Liver (tissue), 9 donors: Measurements from ENCODE around the gene CCDC9B. TPM values are rescaled to one million over a fixed set of nuclear protein-coding genes. Genes with fewer than 3 reads are reported as not detected.

Experiments
- DNase-seq: peaks from one replicate; pipeline ENCODE4 v3.0.0-alpha.2; 2017; ENCODE audit warnings: low spot score
- H3K27ac ChIP-seq, 2 donors: one replicate each; pipeline ENCODE4 v1.7.0; 2013; ENCODE audit warnings: inconsistent platforms in 2 of 2, low read length in 2 of 2, control low read depth in 1 of 2, low read depth in 1 of 2, mild to moderate bottlenecking in 1 of 2
- H3K27me3 ChIP-seq, 4 donors: one replicate each; pipeline versions ENCODE4 v1.6.1 to v1.7.0; 2013; ENCODE audit warnings: low read length in 3 of 4, inconsistent platforms in 1 of 4, mild to moderate bottlenecking in 1 of 4, moderate library complexity in 1 of 4; ENCODE audit not compliant: control insufficient read depth in 4 of 4, insufficient read depth in 4 of 4
- H3K36me3 ChIP-seq, 4 donors: one replicate each; pipeline versions ENCODE4 v1.6.1 to v1.7.0; 2013; ENCODE audit warnings: low read length in 3 of 4, mild to moderate bottlenecking in 3 of 4, low read depth in 1 of 4, moderate library complexity in 1 of 4; ENCODE audit not compliant: control insufficient read depth in 4 of 4, insufficient read depth in 3 of 4
- H3K4me1 ChIP-seq, 4 donors: one replicate each; pipeline versions ENCODE4 v1.6.1 to v1.7.0; 2013; ENCODE audit warnings: low read length in 3 of 4, mild to moderate bottlenecking in 3 of 4, moderate library complexity in 1 of 4; ENCODE audit not compliant: control insufficient read depth in 4 of 4, insufficient read depth in 4 of 4
- H3K4me3 ChIP-seq, 3 donors: one replicate each; pipeline versions ENCODE4 v1.6.1 to v1.7.0; 2013; ENCODE audit warnings: low read length in 3 of 3, control low read depth in 1 of 3, low read depth in 1 of 3, mild to moderate bottlenecking in 1 of 3
- H3K9ac ChIP-seq, 2 donors: one replicate each; pipeline ENCODE4 v1.7.0; 2013; ENCODE audit warnings: low read length in 2 of 2, mild to moderate bottlenecking in 2 of 2, moderate library complexity in 2 of 2, control low read depth in 1 of 2, low read depth in 1 of 2
- H3K9me3 ChIP-seq, 4 donors: one replicate each; pipeline versions ENCODE4 v1.6.1 to v1.7.0; 2013; ENCODE audit warnings: low read length in 3 of 4; ENCODE audit not compliant: control insufficient read depth in 4 of 4
- EGR1 ChIP-seq, 2 donors: IDR thresholded peaks; 2 replicates each; pipeline ENCODE4 v1.6.1; 2016 to 2018; ENCODE audit warnings: antibody characterized with exemption in 2 of 2, low read depth in 2 of 2
- FOXA1 ChIP-seq: IDR thresholded peaks from 2 replicates; pipeline ENCODE4 v1.6.1; 2016; ENCODE audit warnings: antibody characterized with exemption
- HNF4A ChIP-seq, 2 donors: conservative IDR thresholded peaks; 2 replicates each; pipeline ENCODE4 v1.6.1; 2016; ENCODE audit warnings: antibody characterized with exemption in 2 of 2, mild to moderate bottlenecking in 2 of 2
- RAD21 ChIP-seq, 2 donors: IDR thresholded peaks; 2 replicates each; pipeline ENCODE4 v1.6.1; 2016; ENCODE audit warnings: antibody characterized with exemption in 2 of 2, mild to moderate bottlenecking in 2 of 2
- REST ChIP-seq: IDR thresholded peaks from 2 replicates; pipeline ENCODE4 v1.6.1; 2016; ENCODE audit warnings: antibody characterized with exemption, mild to moderate bottlenecking
- RXRA ChIP-seq, 2 donors: IDR thresholded peaks; 2 replicates each; pipeline ENCODE4 v1.6.1; 2017 to 2018; ENCODE audit warnings: antibody characterized with exemption in 2 of 2, mild to moderate bottlenecking in 1 of 2
- WGBS: extraction: QIAGEN DNeasy Blood & Tissue Kit; methylation state at CpG from one replicate; pipeline ENCODE4 v1.1.7; 2013; 5-methylcytosine and 5-hydroxymethylcytosine counted together
- polyA plus RNA-seq, 2 donors: library from polyadenylated mRNA; stranded (reverse) in 1 of 2; unstranded in 1 of 2; fragments of 200-250 nt in 1 of 2; fragments of >200 nt in 1 of 2; fragmentation: Nextera tagmentation in 1 of 2; extraction: Ambion mirVana in 1 of 2; gene quantifications; one replicate each; pipeline versions ENCODE4 v1.2.1 to v1.2.3, GENCODE V29; 2013 to 2015
- total RNA-seq, 2 donors: library from RNA; depleted of rRNA; stranded (reverse); fragments of >200 nt; gene quantifications; one replicate each; pipeline ENCODE4 v1.2.3, GENCODE V29; 2014
- TF ChIP-seq, protein P1 (sequence below): IDR thresholded peaks from 2 replicates; pipeline ENCODE4 v1.6.1; 2016; ENCODE audit warnings: antibody characterized with exemption
- donor health status: healthy.
- donor health status: healthy.
- donor health status: healthy.
- donor health status: healthy.
- donor health status: healthy.

Gene CCDC9B
- total RNA-seq (1 to 10 TPM in 1 of 2 donors, under 1 TPM in 1; 0.61 to 4.4 TPM), polyA plus RNA-seq (under 1 TPM; 0.43 to 0.85 TPM)

- H3K4me1 ChIP-seq, result peaks cover 7 to 29% (median 20%) of the 10 kb centered on the region in 4 donors
- peak within 1 kb of the TSS in 2 of 3 donors; percentile 17 to 21 for H3K4me3 ChIP-seq
- H3K9ac ChIP-seq, result peak within 1 kb of the TSS; percentile 10 to 41
- peak; percentile 86 for DNase-seq
- TF ChIP-seq, protein P1, sequence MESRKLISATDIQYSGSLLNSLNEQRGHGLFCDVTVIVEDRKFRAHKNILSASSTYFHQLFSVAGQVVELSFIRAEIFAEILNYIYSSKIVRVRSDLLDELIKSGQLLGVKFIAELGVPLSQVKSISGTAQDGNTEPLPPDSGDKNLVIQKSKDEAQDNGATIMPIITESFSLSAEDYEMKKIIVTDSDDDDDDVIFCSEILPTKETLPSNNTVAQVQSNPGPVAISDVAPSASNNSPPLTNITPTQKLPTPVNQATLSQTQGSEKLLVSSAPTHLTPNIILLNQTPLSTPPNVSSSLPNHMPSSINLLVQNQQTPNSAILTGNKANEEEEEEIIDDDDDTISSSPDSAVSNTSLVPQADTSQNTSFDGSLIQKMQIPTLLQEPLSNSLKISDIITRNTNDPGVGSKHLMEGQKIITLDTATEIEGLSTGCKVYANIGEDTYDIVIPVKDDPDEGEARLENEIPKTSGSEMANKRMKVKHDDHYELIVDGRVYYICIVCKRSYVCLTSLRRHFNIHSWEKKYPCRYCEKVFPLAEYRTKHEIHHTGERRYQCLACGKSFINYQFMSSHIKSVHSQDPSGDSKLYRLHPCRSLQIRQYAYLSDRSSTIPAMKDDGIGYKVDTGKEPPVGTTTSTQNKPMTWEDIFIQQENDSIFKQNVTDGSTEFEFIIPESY, result no peak
- peak; percentile 43 to 55 for TF ChIP-seq RXRA (IDR thresholded peaks at IDR 0.05)
- no peak for TF ChIP-seq EGR1 (IDR thresholded peaks at IDR 0.05; ENCODE audit: low read depth in 2 of 2)
- TF ChIP-seq RAD21 (IDR thresholded peaks at IDR 0.05), result peak; percentile 32 to 36
- peak; percentile 35 to 61 for TF ChIP-seq HNF4A (conservative IDR thresholded peaks at IDR 0.05)
- TF ChIP-seq REST, result peak; percentile 37
- WGBS, result 17% methylated on average over 17 of the region's 17 CpGs
- H3K27me3 ChIP-seq, result no peaks in the 10 kb centered on the region
- H3K36me3 ChIP-seq, result no peaks in the 10 kb centered on the region
- H3K27ac ChIP-seq, result peak within 1 kb of the TSS; percentile 54 to 79
- H3K9me3 ChIP-seq, result no peaks in the 10 kb centered on the region
These were observed at the start of gene CCDC9B for GRCh38 chr15:40340740-40341400. TSS of gene CCDC9B (minus strand) at chr15:40340939. CDS start at chr15:40340819, 120 bp downstream.

DNA sequence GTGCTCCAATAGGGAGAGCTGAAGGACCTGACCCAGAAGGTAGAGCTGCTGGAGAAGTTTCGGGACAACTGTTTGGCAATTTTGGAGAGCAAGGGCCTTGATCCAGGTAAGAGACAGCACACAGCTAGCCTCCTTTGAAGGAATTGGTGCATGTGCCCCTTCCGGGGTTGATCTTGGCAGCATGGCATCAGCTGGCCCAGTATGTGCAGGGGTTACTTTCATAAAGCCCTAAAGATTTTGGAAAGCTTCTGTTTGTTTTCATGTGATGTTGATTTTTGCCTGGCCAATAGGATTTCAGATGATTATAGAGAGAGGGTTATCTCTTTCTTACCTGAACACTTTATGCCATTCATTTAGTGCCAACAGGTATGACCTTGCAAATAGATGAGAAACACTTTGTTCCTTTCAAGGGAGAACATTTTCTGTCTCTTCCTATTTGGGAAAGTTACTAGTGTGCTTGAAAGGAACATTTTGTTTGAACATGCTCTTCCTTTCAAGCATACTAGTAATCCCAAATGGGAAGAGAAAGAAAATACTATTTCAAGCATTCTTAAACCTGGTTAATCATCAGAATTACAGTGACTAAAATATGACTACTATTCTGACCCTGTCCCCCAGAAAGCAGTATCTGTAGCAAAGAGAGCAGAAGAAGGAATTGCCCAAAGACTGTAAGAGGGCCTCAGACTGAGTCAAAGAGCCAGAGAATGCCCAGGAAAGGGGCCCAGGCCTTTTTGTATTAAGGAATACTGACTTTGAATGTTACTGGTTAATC, 49.3 kb upstream of the CCDC9B start:
- Histone ChIP-seq H3K27me3 (no peaks in the 10 kb centered on the region), H3K27ac (peak overlapping the region in 1 of 2 donors; percentile 55), H3K9me3 (no peaks in the 10 kb centered on the region), H3K9ac (no peak overlapping the region), H3K36me3 (peaks cover 5 to 12% (median 9%) of the 10 kb centered on the region in 4 donors), H3K4me3 (no peak overlapping the region), H3K4me1 (peaks cover 4 to 9% (median 7%) of the 10 kb centered on the region in 4 donors)
- TF ChIP-seq FOXA1 (no peak), RXRA (IDR thresholded peaks at IDR 0.05) (peak in 1 of 2 donors; percentile 24), HNF4A (conservative IDR thresholded peaks at IDR 0.05) (peak in 1 of 2 donors; percentile 4)
- 59% methylated on average over 2 of the region's 2 CpGs for WGBS
- DNase-seq, result no peak
